Globus pallidus (tissue), 1 donor: Measurements from ENCODE around the gene TNFSF8.

ENCODE experiments used
- DNase-seq: peaks from one replicate; pipeline ENCODE4 v3.0.0-alpha.2; 2015; ENCODE audit warnings: low spot score

TNFSF8 gene, protein sequence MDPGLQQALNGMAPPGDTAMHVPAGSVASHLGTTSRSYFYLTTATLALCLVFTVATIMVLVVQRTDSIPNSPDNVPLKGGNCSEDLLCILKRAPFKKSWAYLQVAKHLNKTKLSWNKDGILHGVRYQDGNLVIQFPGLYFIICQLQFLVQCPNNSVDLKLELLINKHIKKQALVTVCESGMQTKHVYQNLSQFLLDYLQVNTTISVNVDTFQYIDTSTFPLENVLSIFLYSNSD

GRCh38 chr9:114930056-114930812 is at the start of gene TNFSF8:
Gene TNFSF8 (minus strand): TSS chr9:114930591. CDS start chr9:114930303, 288 bp downstream.
- no peak for DNase-seq

DNA sequence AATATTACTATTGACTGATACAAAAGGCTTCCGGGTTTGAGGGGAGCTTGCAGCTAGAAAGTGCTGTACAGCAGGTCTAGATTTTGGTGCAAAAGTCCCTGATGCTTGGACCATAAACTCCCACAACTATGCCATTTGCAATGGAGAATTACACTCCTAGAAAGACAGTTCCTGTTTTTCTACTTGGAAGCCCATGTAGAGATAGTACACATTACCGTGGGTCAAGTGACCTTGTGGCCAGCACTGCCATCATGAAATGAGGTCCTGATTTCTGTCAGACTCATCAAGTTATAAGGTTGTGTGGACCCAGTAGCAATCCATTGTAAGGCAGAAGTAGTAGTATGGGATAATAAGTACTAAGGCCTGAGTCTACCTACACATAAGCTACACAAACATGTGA is 42.8 kb upstream of the TNFSF8 start:
- DNase-seq = no peak

DNA sequence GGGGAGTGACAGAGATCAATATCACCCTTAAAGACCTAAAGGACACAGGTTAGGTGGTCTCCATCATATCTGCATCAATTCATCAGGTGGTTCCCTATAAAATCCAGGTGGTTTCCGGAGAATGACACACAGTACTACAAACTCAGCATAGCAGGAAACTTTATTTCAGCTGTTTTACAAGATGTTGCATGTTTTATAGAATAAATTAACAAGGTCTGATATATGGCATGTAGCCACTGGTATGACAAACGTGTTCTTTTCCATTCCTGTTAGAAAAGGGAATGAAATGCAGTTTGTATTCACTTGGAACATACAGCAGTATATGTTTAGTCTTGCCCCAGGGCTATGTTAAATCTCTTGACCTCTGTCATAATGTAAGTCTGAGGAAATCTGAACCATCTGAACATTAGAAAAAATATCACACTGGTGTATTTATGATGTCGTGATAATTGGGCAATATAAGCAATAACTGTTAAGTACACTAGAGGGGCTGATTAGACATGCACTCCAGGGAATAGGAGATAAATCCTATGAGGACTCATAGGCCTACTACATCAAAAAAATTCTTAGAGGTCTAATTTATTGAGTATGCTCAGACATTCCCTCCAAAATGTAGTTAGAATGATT is 42.2 kb upstream of the TNFSF8 start:
- DNase-seq = no peak

DNA sequence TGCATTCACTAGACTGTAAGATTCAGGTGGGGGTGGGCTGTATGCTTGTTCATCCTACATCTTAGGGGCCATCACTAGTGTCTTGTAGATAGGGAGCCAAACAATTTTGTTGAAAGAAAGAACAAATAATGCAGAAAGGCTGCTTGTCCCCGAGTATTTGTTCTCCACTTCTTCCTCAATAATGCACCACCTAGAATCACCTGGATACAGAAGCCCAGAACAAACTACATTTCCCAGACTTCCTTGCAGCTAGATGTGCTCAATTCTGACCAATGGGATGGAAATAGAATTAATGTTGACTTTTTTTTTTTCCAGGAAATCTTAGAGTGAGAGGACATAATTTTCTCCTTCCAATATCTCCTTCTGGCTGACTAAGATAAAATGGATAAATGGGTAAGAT is 38.9 kb upstream of the TNFSF8 start:
- DNase-seq = no peak

DNA sequence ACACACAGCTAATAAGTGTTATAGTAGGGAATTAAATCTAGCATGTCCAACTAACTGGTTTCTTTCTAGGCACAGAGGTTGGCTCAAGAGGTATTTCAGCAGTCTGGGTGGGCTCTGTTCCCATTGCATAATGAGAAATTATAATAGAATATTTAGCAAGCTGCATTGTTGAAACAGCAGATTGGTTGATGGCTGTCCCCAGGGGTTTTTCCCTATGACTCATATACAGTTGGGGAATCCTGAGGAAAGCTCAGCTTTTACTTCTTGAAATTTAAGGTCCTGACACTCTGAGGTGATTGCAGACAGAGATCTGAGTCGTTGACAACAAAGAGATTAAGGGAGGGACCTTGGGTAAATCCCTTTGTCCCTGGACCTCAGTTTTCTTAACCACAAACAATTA is 38.3 kb upstream of the TNFSF8 start:
- no peak for DNase-seq

DNA sequence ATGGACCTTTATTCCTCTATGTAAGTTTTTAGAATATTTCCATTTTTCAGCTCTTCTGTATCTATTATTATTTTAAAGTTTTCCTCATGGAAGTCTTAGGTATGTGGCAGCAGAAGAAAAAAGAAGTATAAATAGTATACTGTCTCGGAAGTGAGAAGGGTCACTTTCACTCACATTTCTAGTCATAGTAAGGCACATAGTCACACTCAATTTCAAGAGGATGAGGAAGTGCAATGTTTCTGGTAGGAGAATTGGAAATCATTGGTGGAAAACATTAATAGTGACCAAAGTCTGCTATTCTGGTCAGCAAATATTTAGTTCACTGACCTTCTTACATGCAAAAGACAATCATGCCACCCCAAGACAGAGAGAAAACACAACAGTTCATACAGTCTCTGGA is 35.2 kb upstream of the TNFSF8 start:
- DNase-seq = no peak

DNA sequence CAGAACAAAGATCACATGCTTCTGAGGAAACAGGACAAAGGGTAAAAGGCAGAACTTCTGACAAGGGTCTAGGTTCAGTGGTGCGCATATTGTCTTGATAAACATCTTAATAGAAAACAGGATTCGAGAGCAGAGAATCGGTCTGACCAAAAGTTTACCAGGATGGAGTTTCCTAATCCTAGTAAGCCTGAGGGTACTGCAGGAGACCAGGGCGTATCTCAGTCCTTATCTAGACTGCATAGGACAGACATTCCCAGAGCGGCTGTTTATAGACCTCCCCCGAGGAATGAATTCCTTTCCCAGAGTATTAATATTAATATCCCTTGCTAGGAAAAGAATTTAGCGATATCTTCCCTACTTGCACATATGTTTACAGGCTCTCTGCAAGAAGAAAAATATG is 32.4 kb upstream of the TNFSF8 start:
- no peak for DNase-seq

- DNase-seq = no peak
These were observed 29.9 kb upstream of the TNFSF8 start for GRCh38 chr9:114960276-114960675.

- no peak for DNase-seq
These were observed 28.4 kb upstream of the TNFSF8 start for GRCh38 chr9:114958844-114959235.

GRCh38 chr9:114958021-114958843 is 27.8 kb upstream of the TNFSF8 start:
- DNase-seq = peak; percentile 58

DNA sequence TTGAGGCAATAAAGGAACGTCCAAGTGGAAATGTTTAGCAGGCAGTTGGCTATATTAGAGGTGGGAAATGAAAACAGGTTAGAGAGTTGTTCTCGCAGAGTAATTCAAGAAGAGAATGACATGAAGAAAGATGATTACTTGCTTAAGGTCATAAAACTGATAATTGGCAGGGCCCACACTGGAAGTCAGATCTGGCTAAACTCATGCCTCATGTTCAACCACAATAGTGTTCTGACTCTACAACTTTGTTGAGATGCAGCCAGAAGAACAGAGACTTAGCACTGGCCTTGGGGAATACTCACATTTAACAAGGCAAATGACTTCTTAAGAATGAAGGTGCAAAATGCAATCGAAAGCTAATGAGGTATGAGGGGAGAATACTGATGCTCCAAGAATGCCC is 27.2 kb upstream of the TNFSF8 start:
- no peak for DNase-seq

DNA sequence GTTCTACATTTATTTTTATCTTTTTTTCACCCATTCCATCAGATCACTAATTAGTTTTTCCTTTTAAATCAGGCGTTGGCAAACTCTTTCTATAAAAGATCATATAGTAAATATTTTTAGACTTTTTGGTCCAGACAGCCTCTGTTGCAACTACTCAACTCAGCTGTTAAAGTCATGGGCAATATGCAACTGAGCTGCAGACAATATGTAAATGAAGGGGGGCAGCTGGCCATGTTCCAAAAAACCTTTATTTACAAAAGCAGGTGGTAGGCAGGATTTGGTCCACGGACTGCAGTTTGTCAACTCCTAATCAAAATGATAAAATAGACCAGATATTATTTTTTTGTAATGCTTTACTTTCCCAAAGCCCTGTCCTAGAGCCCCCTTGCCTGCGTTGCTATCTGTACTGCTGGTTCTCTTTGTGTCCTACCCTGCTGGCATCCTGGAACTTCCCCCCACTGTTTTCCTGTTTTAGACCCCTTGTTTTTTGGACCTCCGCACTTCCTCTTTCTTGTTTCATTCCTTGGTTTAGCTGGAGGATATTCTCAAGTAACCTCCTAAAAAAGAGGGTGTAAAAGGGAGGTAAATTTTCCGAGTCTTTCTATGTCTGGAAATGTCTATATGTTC is 24.7 kb upstream of the TNFSF8 start:
- peak; percentile 36 for DNase-seq

- DNase-seq = no peak
These were observed 23.6 kb upstream of the TNFSF8 start for GRCh38 chr9:114953959-114954358.

- DNase-seq = no peak
These were observed 22.7 kb upstream of the TNFSF8 start for GRCh38 chr9:114953046-114953445.

GRCh38 chr9:114950761-114951160 is 20.4 kb upstream of the TNFSF8 start:
- DNase-seq = no peak

- no peak for DNase-seq
These were observed 16.7 kb upstream of the TNFSF8 start for GRCh38 chr9:114947058-114947457.

- no peak for DNase-seq
These were observed 15.4 kb upstream of the TNFSF8 start for GRCh38 chr9:114945616-114946412.

GRCh38 chr9:114941376-114941775 is 11.0 kb upstream of the TNFSF8 start:
- DNase-seq = no peak

- DNase-seq = no peak
These were observed 8.5 kb upstream of the TNFSF8 start for GRCh38 chr9:114938687-114939575.

GRCh38 chr9:114937516-114937915 is 7.1 kb upstream of the TNFSF8 start:
- DNase-seq = no peak
